Nucleus accumbens (tissue), 56 donors: ENCODE results near the gene EEFSEC.

ENCODE experiments used
- DNase-seq, 56 donors: peaks; one replicate each; lab custom pipeline; 2025; lab: John Stamatoyannopoulos, UW

EEFSEC gene

GRCh38 chr3:128449111-128449638, 295.9 kb downstream of the EEFSEC start:
- DNase-seq, result no peak

- no peak for DNase-seq
These were observed 298.8 kb downstream of the EEFSEC start for GRCh38 chr3:128452120-128452519.

- no peak for DNase-seq
These were observed 299.5 kb downstream of the EEFSEC start for GRCh38 chr3:128452678-128453275.

- DNase-seq, result no peak
These were observed 300.4 kb downstream of the EEFSEC start for GRCh38 chr3:128453501-128454309.

- no peak for DNase-seq
These were observed 301.0 kb downstream of the EEFSEC start for GRCh38 chr3:128454310-128454618.

GRCh38 chr3:128455116-128455515, 301.8 kb downstream of the EEFSEC start:
- no peak for DNase-seq

GRCh38 chr3:128455786-128456748, 302.8 kb downstream of the EEFSEC start:
- no peak for DNase-seq

GRCh38 chr3:128456776-128457715, 303.8 kb downstream of the EEFSEC start:
- no peak for DNase-seq

GRCh38 chr3:128457937-128458336, 304.7 kb downstream of the EEFSEC start:
- no peak for DNase-seq
